Trophoblast cell (in vitro differentiated cells and primary cell): ENCODE data around the gene MYOC.

Source experiments
- DNase-seq, 2 donors: peaks; one replicate each; pipeline ENCODE4 v3.0.0-alpha.2; 2016
- H2AFZ ChIP-seq: 2 replicates; pipeline ENCODE4 v1.6.1; 2013; ENCODE audit warnings: low read length, moderate library complexity, mild to moderate bottlenecking; ENCODE audit not compliant: insufficient read depth, poor library complexity
- H2AK5ac ChIP-seq: 2 replicates; pipeline ENCODE4 v1.6.1; 2013; ENCODE audit warnings: mild to moderate bottlenecking, low read length
- H2BK120ac ChIP-seq: 2 replicates; pipeline ENCODE4 v1.6.1; 2013; ENCODE audit warnings: low read length, mild to moderate bottlenecking, moderate library complexity; ENCODE audit not compliant: insufficient read depth, poor library complexity
- H2BK12ac ChIP-seq: 2 replicates; pipeline ENCODE4 v1.6.1; 2013; ENCODE audit warnings: mild to moderate bottlenecking, low read length, moderate library complexity
- H2BK5ac ChIP-seq: 2 replicates; pipeline ENCODE4 v1.6.1; 2013; ENCODE audit warnings: low read length, low read depth, moderate library complexity, mild to moderate bottlenecking; ENCODE audit not compliant: poor library complexity
- H3K14ac ChIP-seq: 2 replicates; pipeline ENCODE4 v1.6.1; 2013; ENCODE audit warnings: mild to moderate bottlenecking, low read length
- H3K18ac ChIP-seq: 2 replicates; pipeline ENCODE4 v1.6.1; 2013; ENCODE audit warnings: mild to moderate bottlenecking, low read length
- H3K23ac ChIP-seq: 2 replicates; pipeline ENCODE4 v1.6.1; 2013; ENCODE audit warnings: low read length
- H3K27ac ChIP-seq: 2 replicates; pipeline ENCODE4 v1.5.1; 2013; ENCODE audit warnings: low read depth, mild to moderate bottlenecking, inconsistent platforms, low read length, moderate library complexity
- H3K27me3 ChIP-seq: 2 replicates; pipeline ENCODE4 v1.6.1; 2013; ENCODE audit warnings: inconsistent platforms, mild to moderate bottlenecking, low read length, moderate library complexity; ENCODE audit not compliant: insufficient read depth
- H3K36me3 ChIP-seq, 2 experiments: 1 replicate in 1 of 2; 2 replicates in 1 of 2; pipeline ENCODE4 v1.6.1; 2013; ENCODE audit warnings: low read length in 2 of 2, mild to moderate bottlenecking in 2 of 2, moderate library complexity in 1 of 2; ENCODE audit not compliant: insufficient read depth in 2 of 2, control insufficient read depth in 1 of 2
- H3K4ac ChIP-seq: 2 replicates; pipeline ENCODE4 v1.6.1; 2013; ENCODE audit warnings: low read depth, mild to moderate bottlenecking, low read length, moderate library complexity
- H3K4me1 ChIP-seq, 2 experiments: 1 replicate in 1 of 2; 2 replicates in 1 of 2; pipeline ENCODE4 v1.6.1; 2013; ENCODE audit warnings: low read length in 2 of 2, mild to moderate bottlenecking in 2 of 2, moderate library complexity in 1 of 2; ENCODE audit not compliant: insufficient read depth in 2 of 2, control insufficient read depth in 1 of 2
- H3K4me2 ChIP-seq: 2 replicates; pipeline ENCODE4 v1.6.1; 2013; ENCODE audit warnings: inconsistent platforms, mild to moderate bottlenecking, low read length, moderate library complexity
- H3K4me3 ChIP-seq: 2 replicates; pipeline ENCODE4 v1.5.1; 2013; ENCODE audit warnings: mild to moderate bottlenecking, low read depth, low read length, inconsistent platforms
- H3K79me1 ChIP-seq: one replicate; pipeline ENCODE4 v1.6.1; 2013; ENCODE audit warnings: low read length
- H3K79me2 ChIP-seq: 2 replicates; pipeline ENCODE4 v1.6.1; 2013; ENCODE audit warnings: low read length, mild to moderate bottlenecking; ENCODE audit not compliant: control insufficient read depth, insufficient read depth, poor library complexity
- H3K9ac ChIP-seq: 2 replicates; pipeline ENCODE4 v1.6.1; 2013; ENCODE audit warnings: mild to moderate bottlenecking, low read length
- H3K9me3 ChIP-seq: 2 replicates; pipeline ENCODE4 v1.6.1; 2013; ENCODE audit warnings: low read depth, mild to moderate bottlenecking, control low read depth, inconsistent platforms, low read length; ENCODE audit not compliant: insufficient read depth
- H4K12ac ChIP-seq: 2 replicates; pipeline ENCODE4 v1.6.1; 2013; ENCODE audit warnings: low read depth, mild to moderate bottlenecking, low read length, moderate library complexity
- H4K8ac ChIP-seq: 2 replicates; pipeline ENCODE4 v1.6.1; 2013; ENCODE audit warnings: low read depth, mild to moderate bottlenecking, low read length, moderate library complexity
- H4K91ac ChIP-seq: one replicate; pipeline ENCODE4 v1.6.1; 2013; ENCODE audit warnings: low read depth, mild to moderate bottlenecking, low read length, moderate library complexity
- WGBS: extraction: QIAGEN DNeasy Blood & Tissue Kit; methylation state at CpG from one replicate; pipeline ENCODE4 v1.1.7; 2013; ENCODE audit warnings: missing lambda C conversion rate; ENCODE audit not compliant: insufficient read length, insufficient coverage; ENCODE audit errors: extremely low coverage; 5-methylcytosine and 5-hydroxymethylcytosine counted together

The MYOC gene

GRCh38 chr1:171683870-171684269 lies 31.4 kb upstream of the MYOC start:
- H2AK5ac ChIP-seq: no peak overlapping the region
- no peak overlapping the region for H3K4me3 ChIP-seq
- H3K27ac ChIP-seq: no peak overlapping the region
- H3K9ac ChIP-seq: no peak overlapping the region
- H3K4me2 ChIP-seq: no peak overlapping the region
- H2AFZ ChIP-seq: no peak overlapping the region
- no peak overlapping the region for H2BK12ac ChIP-seq
- H3K79me2 ChIP-seq: no peaks in the 10 kb centered on the region
- no peak overlapping the region for H3K4ac ChIP-seq
- no peak overlapping the region for H2BK120ac ChIP-seq
- H4K12ac ChIP-seq: no peak overlapping the region
- WGBS: no CpG with 5 or more reads among the region's 8 CpGs
- no peaks in the 10 kb centered on the region for H3K9me3 ChIP-seq
- no peaks in the 10 kb centered on the region for H3K4me1 ChIP-seq
- H3K79me1 ChIP-seq: no peaks in the 10 kb centered on the region
- H4K91ac ChIP-seq: no peak overlapping the region
- DNase-seq: no peak
- no peak overlapping the region for H3K23ac ChIP-seq
- no peak overlapping the region for H3K18ac ChIP-seq
- no peak overlapping the region for H4K8ac ChIP-seq
- no peaks in the 10 kb centered on the region for H3K27me3 ChIP-seq
- no peak overlapping the region for H3K14ac ChIP-seq
- H3K36me3 ChIP-seq: no peaks in the 10 kb centered on the region
- no peak overlapping the region for H2BK5ac ChIP-seq

- no peak overlapping the region for H4K91ac ChIP-seq
- H2AFZ ChIP-seq: no peak overlapping the region
- H3K4me2 ChIP-seq: no peak overlapping the region
- no peak overlapping the region for H3K18ac ChIP-seq
- H4K12ac ChIP-seq: no peak overlapping the region
- H2BK5ac ChIP-seq: no peak overlapping the region
- H3K14ac ChIP-seq: no peak overlapping the region
- no peaks in the 10 kb centered on the region for H3K27me3 ChIP-seq
- H3K4me3 ChIP-seq: no peak overlapping the region
- no CpG with 5 or more reads among the region's 3 CpGs for WGBS
- H3K4ac ChIP-seq: no peak overlapping the region
- H2BK120ac ChIP-seq: no peak overlapping the region
- no peaks in the 10 kb centered on the region for H3K79me1 ChIP-seq
- H3K79me2 ChIP-seq: no peaks in the 10 kb centered on the region
- H2AK5ac ChIP-seq: no peak overlapping the region
- no peak overlapping the region for H3K9ac ChIP-seq
- peak in 1 of 2 donors; percentile 19 for DNase-seq
- no peak overlapping the region for H4K8ac ChIP-seq
- no peaks in the 10 kb centered on the region for H3K4me1 ChIP-seq
- no peak overlapping the region for H3K23ac ChIP-seq
- H3K9me3 ChIP-seq: no peaks in the 10 kb centered on the region
- H3K36me3 ChIP-seq: no peaks in the 10 kb centered on the region
- no peak overlapping the region for H2BK12ac ChIP-seq
- H3K27ac ChIP-seq: no peak overlapping the region
Observed at GRCh38 chr1:171680339-171680738, 27.9 kb upstream of the MYOC start.

GRCh38 chr1:171676823-171677222 lies 24.3 kb upstream of the MYOC start:
- no peak overlapping the region for H4K8ac ChIP-seq
- no peak overlapping the region for H3K23ac ChIP-seq
- no CpG with 5 or more reads among the region's 2 CpGs for WGBS
- H3K79me2 ChIP-seq: no peaks in the 10 kb centered on the region
- H2BK120ac ChIP-seq: no peak overlapping the region
- H3K27me3 ChIP-seq: no peaks in the 10 kb centered on the region
- H3K27ac ChIP-seq: no peak overlapping the region
- H2AFZ ChIP-seq: no peak overlapping the region
- no peak overlapping the region for H3K4me2 ChIP-seq
- no peak overlapping the region for H4K91ac ChIP-seq
- H3K9me3 ChIP-seq: no peaks in the 10 kb centered on the region
- H3K9ac ChIP-seq: no peak overlapping the region
- H3K4me3 ChIP-seq: no peak overlapping the region
- DNase-seq: no peak
- H2BK5ac ChIP-seq: no peak overlapping the region
- no peak overlapping the region for H3K14ac ChIP-seq
- no peak overlapping the region for H2AK5ac ChIP-seq
- H2BK12ac ChIP-seq: no peak overlapping the region
- H3K18ac ChIP-seq: no peak overlapping the region
- H3K4ac ChIP-seq: no peak overlapping the region
- H4K12ac ChIP-seq: no peak overlapping the region
- H3K79me1 ChIP-seq: no peaks in the 10 kb centered on the region
- no peaks in the 10 kb centered on the region for H3K4me1 ChIP-seq
- no peaks in the 10 kb centered on the region for H3K36me3 ChIP-seq

GRCh38 chr1:171674431-171675405 lies 22.2 kb upstream of the MYOC start:
- H2AK5ac ChIP-seq: no peak overlapping the region
- no peak for DNase-seq
- no peak overlapping the region for H3K14ac ChIP-seq
- H3K36me3 ChIP-seq: no peaks in the 10 kb centered on the region
- H4K8ac ChIP-seq: no peak overlapping the region
- H3K4ac ChIP-seq: no peak overlapping the region
- no peak overlapping the region for H2BK120ac ChIP-seq
- no peak overlapping the region for H3K23ac ChIP-seq
- no peak overlapping the region for H4K91ac ChIP-seq
- H3K27me3 ChIP-seq: no peaks in the 10 kb centered on the region
- no peaks in the 10 kb centered on the region for H3K79me1 ChIP-seq
- H4K12ac ChIP-seq: no peak overlapping the region
- no peak overlapping the region for H3K4me2 ChIP-seq
- H2AFZ ChIP-seq: no peak overlapping the region
- no peak overlapping the region for H3K27ac ChIP-seq
- no CpG with 5 or more reads among the region's 3 CpGs for WGBS
- no peak overlapping the region for H3K9ac ChIP-seq
- H3K4me3 ChIP-seq: no peak overlapping the region
- no peak overlapping the region for H3K18ac ChIP-seq
- no peak overlapping the region for H2BK12ac ChIP-seq
- no peaks in the 10 kb centered on the region for H3K79me2 ChIP-seq
- no peaks in the 10 kb centered on the region for H3K4me1 ChIP-seq
- H3K9me3 ChIP-seq: peaks cover 2% of the 10 kb centered on the region
- no peak overlapping the region for H2BK5ac ChIP-seq
